Fibroblast of peridontal ligament (primary cell): ENCODE results near the gene ITFG1.

Experiments
- DNase-seq: peaks from one replicate; pipeline ENCODE4 v3.0.0-alpha.2; 2010; ENCODE audit errors: extremely low read depth

ITFG1 gene

GRCh38 chr16:47460711-47461597, at the start of gene ITFG1, which contains the start of gene PHKB:
TSS of gene ITFG1 (minus strand) at chr16:47461063. CDS start at chr16:47461045, 18 bp downstream.
TSS of gene PHKB (plus strand) at chr16:47461331. CDS start at chr16:47461351, 20 bp downstream.
- peak; percentile 85 for DNase-seq

- no peak for DNase-seq
Measured at GRCh38 chr16:47507701-47508100, 46.8 kb upstream of the ITFG1 start.

- no peak for DNase-seq
Measured at GRCh38 chr16:47506800-47507199, 45.9 kb upstream of the ITFG1 start.

- no peak for DNase-seq
Measured at GRCh38 chr16:47504599-47504998, 43.7 kb upstream of the ITFG1 start.

- no peak for DNase-seq
Measured at GRCh38 chr16:47503936-47504335, 43.1 kb upstream of the ITFG1 start.

- DNase-seq = no peak
Measured at GRCh38 chr16:47499700-47500264, 38.9 kb upstream of the ITFG1 start.

GRCh38 chr16:47499080-47499699, 38.3 kb upstream of the ITFG1 start:
- DNase-seq = no peak

- DNase-seq = no peak
Measured at GRCh38 chr16:47493381-47494337, 32.8 kb upstream of the ITFG1 start.

GRCh38 chr16:47492428-47493377, 31.8 kb upstream of the ITFG1 start:
- DNase-seq = peak; percentile 79

GRCh38 chr16:47492036-47492427, 31.2 kb upstream of the ITFG1 start:
- DNase-seq = no peak

GRCh38 chr16:47490471-47490870, 29.6 kb upstream of the ITFG1 start:
- DNase-seq = no peak

GRCh38 chr16:47488051-47488450, 27.2 kb upstream of the ITFG1 start:
- no peak for DNase-seq

- DNase-seq = no peak
Measured at GRCh38 chr16:47486856-47487255, 26.0 kb upstream of the ITFG1 start.

GRCh38 chr16:47483616-47484015, 22.8 kb upstream of the ITFG1 start:
- DNase-seq = no peak

- DNase-seq = no peak
Measured at GRCh38 chr16:47481698-47482374, 21.0 kb upstream of the ITFG1 start.

GRCh38 chr16:47480410-47480809, 19.5 kb upstream of the ITFG1 start:
- no peak for DNase-seq

GRCh38 chr16:47477679-47478078, 16.8 kb upstream of the ITFG1 start:
- peak; percentile 35 for DNase-seq

GRCh38 chr16:47476654-47477345, 15.9 kb upstream of the ITFG1 start:
- no peak for DNase-seq

- no peak for DNase-seq
Measured at GRCh38 chr16:47475786-47476185, 14.9 kb upstream of the ITFG1 start.
